ENCODE results near the gene ZFPM1.

ZFPM1 gene

GRCh38 chr16:88549671-88550245 is 96.7 kb downstream of the ZFPM1 start:
- no peak for DNase-seq

- DNase-seq = no peak
Observed at GRCh38 chr16:88550246-88550661, 97.2 kb downstream of the ZFPM1 start.

- no peak for DNase-seq
Observed at GRCh38 chr16:88552166-88552565, 99.1 kb downstream of the ZFPM1 start.

DNA sequence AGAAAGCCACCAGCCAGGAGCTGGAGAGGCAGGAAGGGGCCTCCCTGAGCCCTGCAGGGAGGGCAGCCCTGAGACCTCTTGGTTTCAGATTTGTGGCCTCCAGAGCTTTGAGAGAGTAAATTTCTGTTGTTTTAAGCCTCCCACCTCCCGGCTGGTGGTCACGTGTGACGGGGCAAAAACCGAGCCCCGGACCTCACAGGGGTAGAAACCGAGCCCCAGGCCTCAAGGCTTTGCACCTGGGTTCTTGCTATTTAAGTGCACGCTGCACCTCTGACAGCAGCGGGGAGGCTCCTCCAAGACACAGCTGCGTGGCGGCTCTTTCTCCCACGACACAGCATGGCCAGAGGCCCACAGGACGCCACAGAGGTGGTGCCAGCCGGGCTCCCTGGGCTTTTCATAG is 99.7 kb downstream of the ZFPM1 start:
- DNase-seq = no peak

GRCh38 chr16:88553739-88554138 is 100.7 kb downstream of the ZFPM1 start:
- no peak for DNase-seq

GRCh38 chr16:88554711-88555264 is 101.7 kb downstream of the ZFPM1 start:
- DNase-seq = no peak

- no peak for DNase-seq
Observed at GRCh38 chr16:88556294-88556988, 103.4 kb downstream of the ZFPM1 start.

DNA sequence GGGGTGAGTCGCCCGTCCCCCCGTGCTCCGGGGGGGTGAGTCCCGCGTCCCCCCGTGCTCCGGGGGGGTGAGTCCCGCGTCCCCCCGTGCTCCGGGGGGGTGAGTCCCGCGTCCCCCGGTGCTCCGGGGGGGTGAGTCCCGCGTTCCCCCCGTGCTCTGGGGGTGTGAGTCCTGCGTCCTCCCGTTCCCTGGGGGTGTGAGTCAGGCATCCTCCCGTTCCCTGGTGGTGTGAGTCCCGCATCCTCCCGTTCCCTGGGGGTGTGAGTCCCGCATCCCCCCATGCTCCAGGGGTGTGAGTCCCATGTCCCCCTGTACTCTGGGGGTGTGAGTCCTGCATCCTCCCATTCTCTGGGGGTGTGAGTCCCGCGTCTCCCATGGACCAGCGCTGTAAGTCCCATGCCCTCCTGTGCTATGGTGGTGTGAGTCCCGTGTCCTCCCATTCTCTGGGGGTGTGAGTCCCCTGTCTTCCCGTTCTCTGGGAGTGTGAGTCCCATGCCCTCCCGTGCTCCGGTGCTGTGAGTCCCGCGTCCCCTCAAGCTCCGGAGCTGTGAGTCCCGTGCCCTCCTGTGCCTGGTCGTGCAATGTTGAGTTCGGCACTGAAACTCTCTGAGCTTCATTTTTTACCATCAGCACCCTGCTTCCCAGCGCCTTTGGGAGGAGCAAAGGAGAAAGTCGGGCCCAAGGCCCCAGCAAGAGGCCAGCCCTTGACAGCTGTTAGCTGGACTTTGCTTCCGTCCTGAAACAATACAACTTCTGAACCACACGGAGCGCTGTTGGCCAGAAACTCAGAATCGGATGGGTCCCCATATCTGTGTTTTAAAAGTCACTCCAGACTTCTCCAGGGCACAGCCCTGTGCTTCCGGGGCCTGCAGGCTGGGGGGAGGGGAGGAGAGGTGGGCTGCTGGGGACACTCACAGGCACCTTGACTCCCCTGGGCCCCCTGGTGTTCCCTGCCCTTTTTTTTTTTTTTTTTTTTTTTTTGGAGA is 105.7 kb downstream of the ZFPM1 start:
- peak; percentile 50 for DNase-seq

GRCh38 chr16:88560714-88561484 is 107.8 kb downstream of the ZFPM1 start:
- peak; percentile 33 for DNase-seq

DNA sequence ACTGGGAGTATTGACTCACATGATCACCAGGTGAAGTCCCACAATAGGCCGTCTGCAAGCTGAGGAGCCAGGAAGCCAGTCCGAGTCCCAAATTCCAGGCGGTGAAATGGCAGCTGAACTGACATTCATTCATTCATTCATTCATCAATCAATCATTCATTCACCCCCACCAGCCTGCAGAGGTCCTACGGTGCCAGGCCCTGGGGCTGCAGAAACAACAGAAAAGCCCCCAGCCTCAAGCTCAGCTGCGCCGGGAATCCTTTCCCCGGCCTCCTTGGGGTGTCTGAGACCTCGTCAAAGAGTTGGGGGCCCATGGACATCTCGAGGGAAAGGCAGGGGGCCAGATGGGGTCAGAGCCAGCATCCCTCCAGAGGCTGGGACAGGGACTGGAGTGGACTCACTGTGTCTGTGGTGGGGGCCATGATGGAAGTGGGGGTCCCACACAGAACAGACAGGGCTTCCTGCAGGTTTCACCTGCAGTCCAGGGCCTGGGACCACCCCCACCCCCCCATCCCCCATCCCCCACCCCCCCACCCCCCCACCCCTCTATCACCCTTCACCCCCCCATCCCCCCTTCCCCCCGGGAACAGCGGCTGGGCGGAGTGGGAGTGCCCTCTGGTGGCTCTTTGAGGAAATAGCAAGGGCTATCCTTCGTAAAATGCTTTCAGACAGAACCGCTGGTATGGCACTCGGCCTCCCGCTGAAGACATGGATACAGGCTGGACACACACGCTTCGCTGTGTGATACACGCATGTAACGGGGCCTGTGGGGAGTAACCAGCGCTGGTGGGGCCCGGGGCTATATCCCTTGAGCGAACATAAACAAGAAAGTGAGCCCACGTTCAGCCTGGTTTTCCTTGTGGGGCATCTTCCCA is 108.6 kb downstream of the ZFPM1 start:
- DNase-seq = peak; percentile 50

DNA sequence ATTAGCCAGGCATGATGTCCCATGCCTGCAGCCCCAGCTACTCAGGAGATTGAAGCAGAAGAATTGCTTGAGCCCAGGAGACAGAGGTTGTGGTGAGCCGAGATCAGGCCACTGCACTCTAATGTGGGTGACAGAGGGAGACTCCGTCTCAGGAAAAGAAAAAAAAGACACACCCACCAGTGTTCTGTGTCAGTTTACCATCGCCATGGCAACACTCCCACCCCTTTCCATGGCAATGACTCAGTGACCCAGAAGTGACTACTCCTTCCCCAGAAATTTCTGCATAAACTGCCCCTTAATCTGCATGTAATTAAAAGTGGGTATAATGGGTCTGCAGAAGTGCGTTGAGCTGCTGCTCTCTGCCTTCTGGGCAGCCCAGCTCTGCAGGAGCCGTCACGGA is 113.1 kb downstream of the ZFPM1 start:
- peak; percentile 71 for DNase-seq

DNA sequence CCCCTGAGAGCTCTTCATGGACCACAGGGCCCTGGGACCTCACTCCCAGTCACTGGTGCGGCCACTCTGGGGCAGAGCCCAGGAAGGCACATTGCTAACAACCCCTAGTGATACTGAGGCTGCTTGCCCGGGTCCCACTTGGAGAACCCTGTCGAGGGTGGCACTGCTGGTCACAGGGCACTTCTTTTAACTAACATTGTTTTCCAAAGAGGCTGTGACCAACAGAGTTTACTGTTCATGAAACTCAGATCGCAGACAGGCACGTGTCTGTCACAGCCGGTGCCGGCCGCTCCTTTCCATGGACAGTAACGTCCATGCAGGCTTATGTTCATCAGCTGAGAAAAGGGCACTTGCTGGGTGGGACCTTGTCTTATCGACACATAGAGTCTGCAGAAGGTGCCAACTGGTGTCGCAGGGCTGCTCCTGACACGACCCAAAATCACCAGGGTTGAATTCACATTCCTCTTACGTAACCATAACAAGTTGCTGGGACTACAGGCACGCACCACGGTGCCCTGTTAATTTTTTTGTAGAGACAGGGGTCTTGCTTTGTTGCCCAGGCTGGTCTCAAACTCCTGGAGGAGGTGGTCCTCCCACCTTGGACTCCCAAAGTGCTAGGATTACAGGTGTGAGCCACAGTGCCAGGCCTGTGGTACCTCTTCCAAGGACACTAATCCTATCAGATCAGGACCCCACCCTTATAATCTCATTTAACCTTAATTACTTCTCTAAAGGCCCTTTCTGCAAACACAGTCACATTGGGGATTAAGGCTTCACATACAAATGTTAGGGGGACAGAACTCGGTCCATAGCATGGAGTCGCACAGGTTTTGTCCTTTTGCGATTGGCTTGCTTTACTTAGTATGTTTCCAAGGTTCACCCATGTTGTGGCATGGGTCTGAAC is 115.9 kb downstream of the ZFPM1 start:
- no peak for DNase-seq

DNA sequence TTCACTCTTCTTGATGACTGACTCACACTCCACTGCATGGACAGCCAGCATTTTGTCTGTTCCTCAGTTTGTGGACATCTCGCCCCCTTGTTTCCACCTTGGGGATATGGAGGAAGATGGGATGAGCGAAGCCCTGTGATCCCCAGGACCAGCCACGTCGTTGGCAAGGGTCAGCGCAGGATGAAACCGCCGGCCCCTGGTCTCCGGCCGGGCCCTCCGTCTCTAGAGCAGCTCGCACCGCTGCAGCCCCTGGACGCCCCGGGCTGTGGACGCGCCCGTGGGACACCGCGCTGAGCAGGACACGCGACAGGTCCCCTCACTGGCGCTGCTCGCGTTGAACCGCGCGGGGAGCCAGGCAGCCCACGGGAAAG is 116.5 kb downstream of the ZFPM1 start:
- no peak for DNase-seq

DNA sequence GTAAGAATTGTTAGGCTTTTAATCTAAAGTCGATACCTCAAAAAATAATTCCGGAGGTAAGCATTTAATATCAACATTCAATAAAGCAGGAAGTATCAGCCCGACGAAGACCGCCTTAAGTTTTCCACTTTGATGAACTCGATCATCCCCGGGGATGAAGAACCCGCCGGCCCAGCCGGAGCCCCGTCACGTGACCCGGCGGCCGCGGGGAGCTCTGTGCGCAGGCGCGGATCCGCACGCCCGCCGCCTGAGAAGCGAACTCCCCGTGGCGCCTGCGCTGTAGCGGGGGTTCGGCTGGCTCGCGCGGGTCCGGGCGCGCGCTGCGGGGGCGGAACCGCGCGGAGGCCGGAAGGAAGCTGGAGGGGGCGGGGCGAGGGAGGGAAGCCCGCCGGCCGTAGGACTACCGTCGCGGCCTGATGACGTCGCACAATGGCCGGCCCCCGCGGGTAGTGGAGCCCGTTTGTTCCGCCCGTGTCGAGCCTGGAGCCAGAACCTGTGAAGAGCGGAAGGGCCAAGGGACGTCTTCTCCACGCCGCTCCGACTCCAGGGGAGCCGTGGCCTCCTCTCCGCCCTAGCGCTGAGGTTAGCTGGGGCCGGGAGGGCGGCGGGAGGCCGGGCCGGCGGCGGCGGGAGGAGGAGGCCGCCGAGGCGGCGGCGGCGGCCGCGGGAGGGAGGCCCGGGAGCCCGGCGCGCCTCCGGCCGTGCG is 117.1 kb downstream of the ZFPM1 start, which contains the start of gene ZC3H18:
TSS of gene ZC3H18 (plus strand) at position 419 of the 706 bp plus-strand sequence. CDS start 6,721 bp downstream, outside the sequence.
- DNase-seq = peak; percentile 96

DNA sequence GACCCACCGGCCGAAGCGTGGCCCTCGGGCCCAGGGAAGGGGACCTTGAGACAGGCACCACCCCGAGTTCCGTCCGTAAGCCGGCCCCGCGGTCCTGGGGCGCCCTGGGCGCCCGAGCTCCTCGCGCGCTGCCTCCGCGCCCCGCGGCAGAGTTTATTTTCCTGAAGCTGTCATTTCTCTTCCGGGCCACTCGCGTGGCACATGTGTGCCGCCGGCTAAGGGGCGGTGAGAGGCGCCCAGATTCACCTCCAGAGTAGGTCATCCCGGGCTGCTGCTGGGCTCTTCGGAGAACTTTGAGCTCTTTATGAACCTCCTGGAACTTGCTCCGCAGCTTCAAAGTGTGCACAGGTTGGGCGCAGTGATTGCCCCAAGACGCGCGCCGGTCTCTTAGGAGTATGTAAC is 117.6 kb downstream of the ZFPM1 start:
- DNase-seq = no peak

GRCh38 chr16:88575251-88575650 is 122.2 kb downstream of the ZFPM1 start:
- DNase-seq = no peak

DNA sequence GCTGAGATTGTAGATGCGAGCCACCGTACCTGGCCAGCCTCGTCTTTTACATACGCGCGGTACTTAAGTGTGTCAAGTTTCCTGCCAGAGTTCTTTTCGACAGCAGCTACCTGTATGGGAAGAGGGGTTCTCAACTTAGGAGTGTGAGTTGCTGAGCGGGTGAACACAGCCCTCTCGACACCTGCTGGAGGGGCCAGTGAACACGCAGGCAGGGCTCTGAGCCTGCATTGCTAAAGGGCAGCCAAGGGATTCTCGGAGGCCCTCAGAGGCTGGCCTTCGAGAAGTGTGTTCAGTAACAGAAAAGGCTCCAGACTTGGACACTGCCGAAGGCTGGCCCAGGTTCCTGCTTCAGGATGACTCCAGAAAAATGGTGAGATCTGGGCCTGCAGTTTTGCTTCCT is 123.2 kb downstream of the ZFPM1 start:
- DNase-seq = no peak

DNA sequence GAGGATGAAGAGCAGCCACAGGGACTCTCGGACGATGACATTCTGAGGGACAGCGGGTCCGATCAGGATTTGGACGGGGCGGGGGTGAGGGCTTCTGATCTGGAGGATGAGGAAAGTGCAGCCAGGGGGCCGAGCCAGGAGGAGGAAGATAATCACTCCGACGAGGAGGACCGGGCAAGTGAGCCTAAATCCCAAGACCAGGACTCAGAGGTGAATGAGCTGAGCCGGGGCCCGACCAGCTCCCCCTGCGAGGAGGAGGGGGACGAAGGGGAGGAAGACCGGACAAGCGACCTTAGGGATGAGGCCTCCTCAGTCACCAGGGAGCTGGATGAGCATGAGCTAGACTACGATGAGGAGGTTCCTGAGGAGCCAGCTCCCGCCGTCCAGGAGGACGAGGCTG is 124.1 kb downstream of the ZFPM1 start:
- no peak for DNase-seq

- DNase-seq = no peak
Observed at GRCh38 chr16:88578446-88579313, 125.6 kb downstream of the ZFPM1 start.

All from fibroblast of skin of right biceps (primary cell).